GM23338 (cell line): ENCODE data around the gene COX6B2. TPM values are rescaled to one million over a fixed set of nuclear protein-coding genes. Genes with fewer than 3 reads are reported as not detected.

Source experiments
- ATAC-seq: fragments of 200-7000 bp; cut with Tn5 transposase; 3 replicates; pipeline ENCODE4 v1.9.1; 2020
- DNase-seq: peaks from one replicate; pipeline ENCODE4 v3.0.0-alpha.2; 2015; ENCODE audit warnings: low spot score
- H2AFZ ChIP-seq: fragments of 200-600 bp; sonication (generic); 2 replicates; pipeline ENCODE4 v1.8.0; 2016; ENCODE audit warnings: antibody characterized with exemption, mild to moderate bottlenecking, moderate library complexity
- H3F3A ChIP-seq: fragments of 200-600 bp; sonication (generic); replicated peaks from 2 replicates; pipeline ENCODE4 v1.8.0; 2017; ENCODE audit warnings: antibody characterized with exemption, mixed run types, low read depth
- H3K27ac ChIP-seq: fragments of 200-600 bp; sonication (generic); 2 replicates; pipeline ENCODE4 v1.6.1; 2016; ENCODE audit warnings: low read depth
- H3K27me3 ChIP-seq: fragments of 200-600 bp; sonication (generic); 2 replicates; pipeline ENCODE4 v1.8.0; 2016; ENCODE audit warnings: mild to moderate bottlenecking, mixed run types, moderate library complexity; ENCODE audit not compliant: insufficient read depth
- H3K36me3 ChIP-seq: fragments of 200-600 bp; sonication (generic); 2 replicates; pipeline ENCODE4 v1.8.0; 2016; ENCODE audit warnings: mild to moderate bottlenecking; ENCODE audit not compliant: insufficient read depth
- H3K4me1 ChIP-seq: fragments of 200-600 bp; sonication (generic); 2 replicates; pipeline ENCODE4 v1.8.0; 2016; ENCODE audit warnings: mild to moderate bottlenecking, moderate library complexity; ENCODE audit not compliant: insufficient read depth
- H3K4me2 ChIP-seq: fragments of 200-600 bp; sonication (generic); 2 replicates; pipeline ENCODE4 v1.7.1; 2017; ENCODE audit warnings: mixed run types
- H3K4me3 ChIP-seq: fragments of 200-600 bp; sonication (generic); 2 replicates; pipeline ENCODE4 v1.6.1; 2016; ENCODE audit warnings: mixed run types
- H3K79me2 ChIP-seq: fragments of 200-600 bp; sonication (generic); replicated peaks from 2 replicates; pipeline ENCODE4 v1.8.0; 2017; ENCODE audit warnings: mild to moderate bottlenecking; ENCODE audit not compliant: insufficient read depth
- H3K9me2 ChIP-seq: fragments of 200-600 bp; sonication (generic); 2 replicates; pipeline ENCODE4 v1.8.0; 2017; ENCODE audit not compliant: insufficient read depth
- H4K20me1 ChIP-seq: fragments of 200-600 bp; sonication (generic); replicated peaks from 2 replicates; pipeline ENCODE4 v1.8.0; 2017; ENCODE audit warnings: mild to moderate bottlenecking; ENCODE audit not compliant: insufficient read depth
- H3K27ac Mint-ChIP-seq: 2 replicates; pipeline ENCODE4 v1.8.0; 2020; ENCODE audit warnings: inconsistent platforms, mild to moderate bottlenecking, moderate library complexity, mixed read lengths
- H3K27me3 Mint-ChIP-seq: 3 replicates; pipeline ENCODE4 v1.8.0; 2022; ENCODE audit warnings: low read depth, mild to moderate bottlenecking, moderate library complexity, mixed read lengths, inconsistent platforms; ENCODE audit not compliant: insufficient read depth, poor library complexity
- H3K36me3 Mint-ChIP-seq: 3 replicates; pipeline ENCODE4 v1.8.0; 2021; ENCODE audit warnings: low read depth, mild to moderate bottlenecking, inconsistent platforms, moderate library complexity, mixed read lengths
- H3K4me1 Mint-ChIP-seq: 3 replicates; pipeline ENCODE4 v1.8.0; 2020; ENCODE audit warnings: mild to moderate bottlenecking, inconsistent platforms, mixed read lengths
- H3K4me3 Mint-ChIP-seq: 3 replicates; pipeline ENCODE4 v1.8.0; 2021; ENCODE audit warnings: moderate library complexity, mild to moderate bottlenecking, inconsistent platforms, mixed read lengths
- H3K9me3 Mint-ChIP-seq: 3 replicates; pipeline ENCODE4 v1.8.0; 2020; ENCODE audit warnings: moderate library complexity, mild to moderate bottlenecking, inconsistent platforms, mixed read lengths
- CREB1 ChIP-seq: fragments of 250-450 bp; sonication (Bioruptor Pico); IDR thresholded peaks from 2 replicates; pipeline ENCODE4 v1.5.0; 2020; ENCODE audit warnings: low read depth, mild to moderate bottlenecking, moderate library complexity
- EZH2 ChIP-seq: fragments of 200-600 bp; sonication (generic); IDR thresholded peaks from one replicate; pipeline ENCODE4 v1.8.0; 2017; ENCODE audit warnings: antibody characterized with exemption, mild to moderate bottlenecking, low read depth; ENCODE audit not compliant: unreplicated experiment
- JUNB ChIP-seq: IDR thresholded peaks from one replicate; pipeline ENCODE4 v1.6.1; 2016; ENCODE audit warnings: antibody characterized with exemption; ENCODE audit not compliant: unreplicated experiment
- POLR2AphosphoS5 ChIP-seq: IDR thresholded peaks from 2 replicates; pipeline ENCODE4 v1.6.1; 2016; ENCODE audit warnings: antibody characterized with exemption, low read depth
- STAT1 ChIP-seq: IDR thresholded peaks from one replicate; pipeline ENCODE4 v1.6.1; 2016; ENCODE audit warnings: antibody characterized with exemption; ENCODE audit not compliant: unreplicated experiment
- ZNF114 ChIP-seq: fragments of 250-450 bp; sonication (Bioruptor Pico); IDR thresholded peaks from 2 replicates; pipeline ENCODE4 v1.5.0; 2020; ENCODE audit warnings: mild to moderate bottlenecking, moderate library complexity
- ZNF331 ChIP-seq: fragments of 250-450 bp; sonication (Bioruptor Pico); IDR thresholded peaks from 2 replicates; pipeline ENCODE4 v1.5.0; 2020; ENCODE audit warnings: low read depth, mild to moderate bottlenecking, moderate library complexity
- polyA plus RNA-seq: library from polyadenylated mRNA; unstranded; fragments of >200 nt; fragmentation: Nextera tagmentation; extraction: Ambion mirVana; gene quantifications from 2 replicates; pipeline ENCODE4 v1.2.1, GENCODE V29; 2016
- total RNA-seq: library from RNA; depleted of rRNA; stranded (reverse); fragments of >200 nt; shearing (Covaris generic); gene quantifications from 2 replicates; pipeline ENCODE4 v1.2.3, GENCODE V29; 2014
- TF ChIP-seq, protein P1 (sequence below): IDR thresholded peaks from 2 replicates; pipeline ENCODE4 v1.6.1; 2016; ENCODE audit warnings: antibody characterized with exemption
- TF ChIP-seq, protein P2 (sequence below): IDR thresholded peaks from one replicate; pipeline ENCODE4 v1.6.1; 2018; ENCODE audit warnings: antibody characterized with exemption; ENCODE audit not compliant: unreplicated experiment
- TF ChIP-seq, protein P3 (sequence below), 2 experiments: fragments of 200-600 bp in 1 of 2; sonication (generic) in 1 of 2; conservative IDR thresholded peaks; 2 replicates each; pipeline versions ENCODE4 v1.5.1 to v1.6.1; 2016 to 2017; ENCODE audit warnings: antibody characterized with exemption in 2 of 2, low read depth in 2 of 2, mild to moderate bottlenecking in 2 of 2, moderate library complexity in 1 of 2

The COX6B2 gene
- total and polyA plus RNA-seq, 2 experiments from 2014 or later: 2.7 to 5.3 TPM

DNA sequence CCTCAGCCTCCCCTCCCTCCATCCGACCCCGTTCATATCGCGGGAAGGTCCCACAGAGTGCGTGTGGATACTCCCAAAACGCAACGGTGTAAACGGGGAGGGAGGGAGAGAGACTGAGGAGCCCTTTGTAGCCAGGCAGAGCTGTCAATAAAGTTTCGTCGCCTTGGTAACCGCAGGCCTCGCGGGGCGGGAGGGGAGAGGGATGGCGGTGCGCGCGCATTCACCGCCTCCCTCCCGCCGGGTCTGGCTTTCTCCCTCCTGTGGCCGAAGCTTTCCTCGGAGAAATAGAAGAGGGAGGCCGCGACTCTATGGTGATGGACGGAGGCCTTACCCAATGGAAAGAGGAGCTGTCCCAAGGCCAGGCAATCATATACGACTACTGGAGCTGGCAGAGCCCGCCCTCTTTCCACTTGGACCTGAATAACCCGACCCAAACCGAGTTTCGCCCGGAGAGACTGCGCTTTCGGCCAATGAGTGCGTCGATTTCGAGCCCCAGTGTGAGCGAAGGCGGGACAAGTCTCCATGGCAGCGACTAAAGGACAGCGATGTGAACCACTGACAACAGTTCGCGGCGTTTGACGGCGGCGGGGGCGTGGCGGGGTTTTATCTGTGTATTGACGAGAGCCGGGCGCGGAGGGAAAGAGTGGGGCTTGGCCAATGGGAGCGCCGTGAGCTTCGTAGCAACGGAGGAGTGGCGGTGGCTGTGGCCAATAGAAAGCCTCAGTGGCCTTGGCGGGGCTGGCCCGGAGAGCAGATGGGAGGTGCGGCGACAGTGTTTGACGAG is 15.2 kb downstream of the COX6B2 start, which contains the start of gene KMT5C:
TSS of gene KMT5C (plus strand) at position 772 of the 784 bp plus-strand sequence. CDS start 2,061 bp downstream, outside the sequence.
- Histone ChIP-seq H3K4me2 (peak within 1 kb of the TSS; percentile 96), H2AFZ (peak within 1 kb of the TSS; percentile 70; the same call in 1 of the 2 replicates), H3F3A (no peaks in the 10 kb centered on the region; the same call in 1 of the 2 replicates), H3K4me3 (peak within 1 kb of the TSS; percentile 84), H3K27ac (peak within 1 kb of the TSS; percentile 98), H3K27me3 (no peaks in the 10 kb centered on the region), H3K79me2 (no peaks in the 10 kb centered on the region), H3K9me2 (no peaks in the 10 kb centered on the region; the same call in 1 of the 2 replicates), H3K36me3 (no peaks in the 10 kb centered on the region; the same call in 1 of the 2 replicates), H3K4me1 (peaks cover 12% of the 10 kb centered on the region; the same call in 1 of the 2 replicates), H4K20me1 (0 out of 2 replicates have a peak, but pooled peaks cover 3% of the 10 kb centered on the region)
- Mint-ChIP-seq H3K9me3 (peaks cover 2% of the 10 kb centered on the region; the same call in 1 of the 3 replicates), H3K4me3 (peak within 1 kb of the TSS; percentile 90), H3K4me1 (peaks cover 12% of the 10 kb centered on the region; the same call in 2 of the 3 replicates), H3K36me3 (peaks cover 24% of the 10 kb centered on the region), H3K27me3 (peaks cover 10% of the 10 kb centered on the region), H3K27ac (peak within 1 kb of the TSS; percentile 99)
- TF ChIP-seq ZNF331 (CRISPR knock-in tag) (no peak), ZNF114 (CRISPR knock-in tag) (no peak), STAT1 (no peak), POLR2AphosphoS5 (peak; percentile 68), CREB1 (CRISPR knock-in tag) (peak; percentile 94)
- peak; percentile 81 for ATAC-seq
- peak; percentile 100 for DNase-seq

DNA sequence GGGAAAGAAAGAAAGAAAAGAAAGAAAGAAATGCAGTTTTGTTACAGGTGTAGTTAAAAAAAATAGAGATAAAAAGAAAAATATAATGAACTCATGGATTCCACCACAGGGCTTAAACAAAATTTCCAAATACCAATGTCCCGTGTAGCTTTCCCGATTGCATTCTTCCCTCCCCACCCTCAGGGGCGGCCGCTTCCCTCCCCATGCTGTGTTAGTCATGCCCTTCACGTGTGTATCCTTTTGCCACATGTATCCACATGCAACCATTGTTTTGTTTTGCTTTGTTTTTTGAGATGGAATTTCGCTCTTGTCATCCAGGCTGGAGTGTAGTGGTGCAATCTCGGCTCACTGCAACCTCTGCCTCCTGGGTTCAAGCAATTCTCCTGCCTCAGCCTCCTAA is 18.4 kb downstream of the COX6B2 start:
- Histone ChIP-seq H3F3A (no peaks in the 10 kb centered on the region; the same call in 1 of the 2 replicates), H3K4me2 (no peak overlapping the region), H3K4me1 (no peaks in the 10 kb centered on the region; the same call in 1 of the 2 replicates), H3K27me3 (no peaks in the 10 kb centered on the region), H3K4me3 (no peak overlapping the region), H3K27ac (no peak overlapping the region), H3K79me2 (no peaks in the 10 kb centered on the region), H2AFZ (no peak overlapping the region), H4K20me1 (no peaks in the 10 kb centered on the region), H3K36me3 (no peaks in the 10 kb centered on the region), H3K9me2 (no peaks in the 10 kb centered on the region; the same call in 1 of the 2 replicates)
- Mint-ChIP-seq H3K4me1 (peaks cover 6% of the 10 kb centered on the region; the same call in 2 of the 3 replicates), H3K4me3 (no peak overlapping the region), H3K36me3 (no peaks in the 10 kb centered on the region), H3K27me3 (peaks cover 16% of the 10 kb centered on the region), H3K9me3 (peaks cover 2% of the 10 kb centered on the region; the same call in 1 of the 3 replicates), H3K27ac (no peak overlapping the region; the same call in 1 of the 2 replicates)
- ATAC-seq: no peak
- TF ChIP-seq, protein P1, sequence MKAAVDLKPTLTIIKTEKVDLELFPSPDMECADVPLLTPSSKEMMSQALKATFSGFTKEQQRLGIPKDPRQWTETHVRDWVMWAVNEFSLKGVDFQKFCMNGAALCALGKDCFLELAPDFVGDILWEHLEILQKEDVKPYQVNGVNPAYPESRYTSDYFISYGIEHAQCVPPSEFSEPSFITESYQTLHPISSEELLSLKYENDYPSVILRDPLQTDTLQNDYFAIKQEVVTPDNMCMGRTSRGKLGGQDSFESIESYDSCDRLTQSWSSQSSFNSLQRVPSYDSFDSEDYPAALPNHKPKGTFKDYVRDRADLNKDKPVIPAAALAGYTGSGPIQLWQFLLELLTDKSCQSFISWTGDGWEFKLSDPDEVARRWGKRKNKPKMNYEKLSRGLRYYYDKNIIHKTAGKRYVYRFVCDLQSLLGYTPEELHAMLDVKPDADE: no peak
- DNase-seq: no peak

DNA sequence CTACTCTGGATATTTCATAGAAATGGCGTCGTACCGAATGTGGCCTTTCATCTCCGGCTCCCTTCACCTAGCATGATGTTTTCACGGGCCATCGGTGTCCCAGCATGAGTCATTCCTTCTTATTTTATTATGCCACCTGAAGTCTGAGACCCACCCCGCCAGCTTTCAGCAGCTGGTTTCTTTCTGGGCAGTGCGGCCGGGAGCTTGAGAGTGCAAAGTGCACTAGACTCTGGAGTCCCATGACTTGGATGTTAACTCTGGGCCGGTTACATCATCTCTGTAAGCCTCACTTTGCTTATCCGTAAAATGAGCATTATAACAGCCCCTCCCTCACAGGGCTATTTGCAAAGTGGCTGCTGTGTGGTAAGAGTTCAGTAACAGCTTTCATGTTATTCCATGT is 20.6 kb downstream of the COX6B2 start:
- no peak for DNase-seq
- no peaks in the 10 kb centered on the region; the same call in 1 of the 2 replicates for H3K4me1 ChIP-seq
- no peaks in the 10 kb centered on the region for H3K79me2 ChIP-seq
- Mint-ChIP-seq H3K4me3 (no peak overlapping the region), H3K36me3 (no peaks in the 10 kb centered on the region), H3K27me3 (peaks cover 8% of the 10 kb centered on the region), H3K4me1 (peaks cover 6% of the 10 kb centered on the region; the same call in 2 of the 3 replicates), H3K9me3 (peaks cover 2% of the 10 kb centered on the region; the same call in 1 of the 3 replicates), H3K27ac (no peak overlapping the region)
- H3K4me2 ChIP-seq: no peak overlapping the region
- no peaks in the 10 kb centered on the region; the same call in 1 of the 2 replicates for H3F3A ChIP-seq
- H4K20me1 ChIP-seq: no peaks in the 10 kb centered on the region
- no peaks in the 10 kb centered on the region for H3K27me3 ChIP-seq
- H3K27ac ChIP-seq: no peak overlapping the region
- H2AFZ ChIP-seq: peak overlapping the region; percentile 74; the same call in 1 of the 2 replicates
- H3K4me3 ChIP-seq: no peak overlapping the region
- ATAC-seq: no peak
- no peaks in the 10 kb centered on the region; the same call in 1 of the 2 replicates for H3K9me2 ChIP-seq
- H3K36me3 ChIP-seq: no peaks in the 10 kb centered on the region
- TF ChIP-seq, protein P2, sequence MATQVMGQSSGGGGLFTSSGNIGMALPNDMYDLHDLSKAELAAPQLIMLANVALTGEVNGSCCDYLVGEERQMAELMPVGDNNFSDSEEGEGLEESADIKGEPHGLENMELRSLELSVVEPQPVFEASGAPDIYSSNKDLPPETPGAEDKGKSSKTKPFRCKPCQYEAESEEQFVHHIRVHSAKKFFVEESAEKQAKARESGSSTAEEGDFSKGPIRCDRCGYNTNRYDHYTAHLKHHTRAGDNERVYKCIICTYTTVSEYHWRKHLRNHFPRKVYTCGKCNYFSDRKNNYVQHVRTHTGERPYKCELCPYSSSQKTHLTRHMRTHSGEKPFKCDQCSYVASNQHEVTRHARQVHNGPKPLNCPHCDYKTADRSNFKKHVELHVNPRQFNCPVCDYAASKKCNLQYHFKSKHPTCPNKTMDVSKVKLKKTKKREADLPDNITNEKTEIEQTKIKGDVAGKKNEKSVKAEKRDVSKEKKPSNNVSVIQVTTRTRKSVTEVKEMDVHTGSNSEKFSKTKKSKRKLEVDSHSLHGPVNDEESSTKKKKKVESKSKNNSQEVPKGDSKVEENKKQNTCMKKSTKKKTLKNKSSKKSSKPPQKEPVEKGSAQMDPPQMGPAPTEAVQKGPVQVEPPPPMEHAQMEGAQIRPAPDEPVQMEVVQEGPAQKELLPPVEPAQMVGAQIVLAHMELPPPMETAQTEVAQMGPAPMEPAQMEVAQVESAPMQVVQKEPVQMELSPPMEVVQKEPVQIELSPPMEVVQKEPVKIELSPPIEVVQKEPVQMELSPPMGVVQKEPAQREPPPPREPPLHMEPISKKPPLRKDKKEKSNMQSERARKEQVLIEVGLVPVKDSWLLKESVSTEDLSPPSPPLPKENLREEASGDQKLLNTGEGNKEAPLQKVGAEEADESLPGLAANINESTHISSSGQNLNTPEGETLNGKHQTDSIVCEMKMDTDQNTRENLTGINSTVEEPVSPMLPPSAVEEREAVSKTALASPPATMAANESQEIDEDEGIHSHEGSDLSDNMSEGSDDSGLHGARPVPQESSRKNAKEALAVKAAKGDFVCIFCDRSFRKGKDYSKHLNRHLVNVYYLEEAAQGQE: no peak
- TF ChIP-seq, protein P3, sequence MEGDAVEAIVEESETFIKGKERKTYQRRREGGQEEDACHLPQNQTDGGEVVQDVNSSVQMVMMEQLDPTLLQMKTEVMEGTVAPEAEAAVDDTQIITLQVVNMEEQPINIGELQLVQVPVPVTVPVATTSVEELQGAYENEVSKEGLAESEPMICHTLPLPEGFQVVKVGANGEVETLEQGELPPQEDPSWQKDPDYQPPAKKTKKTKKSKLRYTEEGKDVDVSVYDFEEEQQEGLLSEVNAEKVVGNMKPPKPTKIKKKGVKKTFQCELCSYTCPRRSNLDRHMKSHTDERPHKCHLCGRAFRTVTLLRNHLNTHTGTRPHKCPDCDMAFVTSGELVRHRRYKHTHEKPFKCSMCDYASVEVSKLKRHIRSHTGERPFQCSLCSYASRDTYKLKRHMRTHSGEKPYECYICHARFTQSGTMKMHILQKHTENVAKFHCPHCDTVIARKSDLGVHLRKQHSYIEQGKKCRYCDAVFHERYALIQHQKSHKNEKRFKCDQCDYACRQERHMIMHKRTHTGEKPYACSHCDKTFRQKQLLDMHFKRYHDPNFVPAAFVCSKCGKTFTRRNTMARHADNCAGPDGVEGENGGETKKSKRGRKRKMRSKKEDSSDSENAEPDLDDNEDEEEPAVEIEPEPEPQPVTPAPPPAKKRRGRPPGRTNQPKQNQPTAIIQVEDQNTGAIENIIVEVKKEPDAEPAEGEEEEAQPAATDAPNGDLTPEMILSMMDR (conservative IDR thresholded peaks at IDR 0.05; ENCODE audit: low read depth in 2 of 2): no peak
- TF ChIP-seq JUNB (no peak), STAT1 (no peak), EZH2 (no peak)
